Endodermal cell (in vitro differentiated cells): ENCODE results near the gene ASPSCR1. TPM values are rescaled to one million over a fixed set of nuclear protein-coding genes. Genes with fewer than 3 reads are reported as not detected.

Source experiments
- DNase-seq: peaks from one replicate; pipeline ENCODE4 v3.0.0-alpha.2; 2017
- H3K27ac ChIP-seq: 2 replicates; pipeline ENCODE4 v1.5.1; 2013; ENCODE audit warnings: mild to moderate bottlenecking, low read depth, low read length, moderate library complexity
- H3K27me3 ChIP-seq: 2 replicates; pipeline ENCODE4 v1.6.1; 2013; ENCODE audit warnings: mild to moderate bottlenecking, low read length, moderate library complexity; ENCODE audit not compliant: insufficient read depth, control insufficient read depth, poor library complexity, severe bottlenecking
- H3K36me3 ChIP-seq: 2 replicates; pipeline ENCODE4 v1.7.0; 2013; ENCODE audit warnings: mild to moderate bottlenecking, low read length, moderate library complexity; ENCODE audit not compliant: control insufficient read depth, insufficient read depth
- H3K4me1 ChIP-seq: one replicate; pipeline ENCODE4 v1.7.0; 2013; ENCODE audit warnings: low read length; ENCODE audit not compliant: control insufficient read depth, insufficient read depth
- H3K4me3 ChIP-seq: 2 replicates; pipeline ENCODE4 v1.5.1; 2013; ENCODE audit warnings: mild to moderate bottlenecking, low read length, moderate library complexity
- H3K9ac ChIP-seq: 2 replicates; pipeline ENCODE4 v1.6.1; 2013; ENCODE audit warnings: mild to moderate bottlenecking, low read length, moderate library complexity; ENCODE audit not compliant: poor library complexity, severe bottlenecking; ENCODE audit errors: extremely low read depth
- H3K9me3 ChIP-seq: 2 replicates; pipeline ENCODE4 v1.6.1; 2013; ENCODE audit warnings: mild to moderate bottlenecking, low read length, moderate library complexity; ENCODE audit not compliant: control insufficient read depth
- H3K27ac Mint-ChIP-seq: 2 replicates; pipeline ENCODE4 v1.8.0; 2020; ENCODE audit warnings: mixed read lengths
- H3K27me3 Mint-ChIP-seq: 2 replicates; pipeline ENCODE4 v1.8.0; 2021; ENCODE audit warnings: mild to moderate bottlenecking, mixed read lengths; ENCODE audit not compliant: insufficient read depth
- H3K36me3 Mint-ChIP-seq: 2 replicates; pipeline ENCODE4 v1.8.0; 2020; ENCODE audit warnings: low read depth, mixed read lengths
- H3K4me1 Mint-ChIP-seq: 2 replicates; pipeline ENCODE4 v1.8.0; 2020; ENCODE audit warnings: mixed read lengths
- H3K4me3 Mint-ChIP-seq: 2 replicates; pipeline ENCODE4 v1.8.0; 2020; ENCODE audit warnings: mild to moderate bottlenecking, moderate library complexity, mixed read lengths
- H3K9me3 Mint-ChIP-seq: 2 replicates; pipeline ENCODE4 v1.8.0; 2020; ENCODE audit warnings: mild to moderate bottlenecking, mixed read lengths
- CTCF ChIP-seq: fragments of 200-600 bp; sonication (generic); conservative IDR thresholded peaks from 2 replicates; pipeline ENCODE4 v1.5.0; 2021; ENCODE audit warnings: antibody characterized with exemption, mild to moderate bottlenecking
- WGBS, 2 experiments: methylation state at CpG; one replicate each; pipeline versions ENCODE4 v1.1.5 to v1.1.7; 2013; ENCODE audit warnings: missing lambda C conversion rate in 2 of 2, mixed read lengths in 1 of 2; ENCODE audit not compliant: insufficient coverage in 1 of 2, insufficient read length in 1 of 2; 5-methylcytosine and 5-hydroxymethylcytosine counted together
- long read RNA-seq, 4 experiments: library from polyadenylated mRNA in 2 of 4; library from RNA in 1 of 4; library from capped mRNA in 1 of 4; stranded (forward) in 3 of 4; unstranded in 1 of 4; transcript quantifications; one replicate each; pipeline ENCODE4 v2.0.0, GENCODE V29; 2020 to 2021; ENCODE audit warnings: inconsistent platforms in 1 of 4
- polyA plus RNA-seq, 2 experiments: library from polyadenylated mRNA; stranded (reverse); fragments of 50-300 nt; gene quantifications; one replicate each; pipeline ENCODE4 v1.2.3, GENCODE V29; 2013
- total RNA-seq, 2 donors: library from RNA; stranded (reverse); fragmentation: NEBNext Ultra II Directional in 1 of 2; extraction: Animal tissue kit (Norgen Biotek cat#: 25700) in 1 of 2; gene quantifications; 2 replicates in 1 of 2; 3 replicates in 1 of 2; pipeline ENCODE4 v1.2.1, GENCODE V29; 2021

ASPSCR1 gene
- 10 to 100 TPM; 50.8 to 65.4 TPM for total RNA-seq
- 41.5 TPM for polyA plus RNA-seq (2013, experiment 1 of 2)
- 30.3 TPM for polyA plus RNA-seq (2013, experiment 2 of 2)
- long read RNA-seq, experiment 1, full-length matches to known transcripts: 8 of 23 reads
- long read RNA-seq, experiment 1, partial matches to known transcripts: 8 of 23 reads
- long read RNA-seq, experiment 1, other reads (novel, unspliced or antisense): 7 of 23 reads
- long read RNA-seq, experiment 2, transcript ASPSCR1-202 (16 exons, 1,843 nt): major isoform, 71 of 123 reads
- long read RNA-seq, experiment 2, partial matches to known transcripts: 8 of 123 reads
- long read RNA-seq, experiment 2, other reads (novel, unspliced or antisense): 44 of 123 reads
- long read RNA-seq, experiment 3, full-length matches to known transcripts: 99 of 151 reads
- long read RNA-seq, experiment 3, partial matches to known transcripts: 7 of 151 reads
- long read RNA-seq, experiment 3, other reads (novel, unspliced or antisense): 45 of 151 reads
- long read RNA-seq, experiment 4, full-length matches to known transcripts: 25 of 52 reads
- long read RNA-seq, experiment 4, partial matches to known transcripts: 5 of 52 reads
- long read RNA-seq, experiment 4, other reads (novel, unspliced or antisense): 22 of 52 reads

DNA sequence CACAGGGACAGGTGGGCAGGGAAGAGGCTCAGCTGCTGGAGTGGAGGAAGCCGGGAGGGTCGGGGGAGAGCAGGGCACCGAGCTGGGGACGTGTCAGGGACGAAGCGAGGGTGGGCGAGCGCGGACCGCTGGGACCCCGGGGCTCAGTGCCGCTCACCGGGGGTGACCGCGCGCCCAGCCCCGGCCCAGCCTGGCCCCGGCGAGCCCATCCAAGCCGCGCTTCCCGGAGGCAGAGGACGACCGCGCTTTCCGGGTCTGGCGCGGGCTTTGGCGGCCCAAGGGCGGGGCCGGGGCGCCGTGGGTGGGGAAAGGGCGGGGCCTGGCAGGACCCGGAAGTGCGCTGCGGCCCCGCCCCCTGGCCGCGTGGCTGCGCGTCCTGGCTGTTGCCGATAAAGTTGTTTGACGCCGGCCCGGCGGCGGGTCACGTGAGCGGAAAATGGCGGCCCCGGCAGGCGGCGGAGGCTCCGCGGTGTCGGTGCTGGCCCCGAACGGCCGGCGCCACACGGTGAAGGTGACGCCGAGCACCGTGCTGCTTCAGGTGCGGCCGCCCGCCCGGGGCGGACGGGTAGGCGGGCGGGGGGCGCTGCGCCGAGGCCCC lies at the start of gene ASPSCR1:
Gene ASPSCR1 (plus strand): TSS at position 419 of the 598 bp plus-strand sequence. CDS start 18 bp downstream, at position 437.
- Mint-ChIP-seq H3K4me3 (peak within 1 kb of the TSS; percentile 70), H3K27me3 (peaks cover 29% of the 10 kb centered on the region), H3K27ac (peak within 1 kb of the TSS; percentile 87), H3K36me3 (peaks cover 15% of the 10 kb centered on the region), H3K9me3 (peaks cover 23% of the 10 kb centered on the region), H3K4me1 (no peaks in the 10 kb centered on the region)
- Histone ChIP-seq H3K36me3 (peaks cover 12% of the 10 kb centered on the region), H3K4me1 (no peaks in the 10 kb centered on the region), H3K9ac (peak within 1 kb of the TSS; percentile 92), H3K4me3 (peak within 1 kb of the TSS; percentile 82), H3K27me3 (peaks cover 6% of the 10 kb centered on the region), H3K9me3 (peaks cover 6% of the 10 kb centered on the region), H3K27ac (peak within 1 kb of the TSS; percentile 92)
- DNase-seq: peak; percentile 97
- WGBS, 2 experiments: 0 to 2% methylated on average over 24 to 76 of the region's 76 CpGs
- no peak for TF ChIP-seq CTCF

DNA sequence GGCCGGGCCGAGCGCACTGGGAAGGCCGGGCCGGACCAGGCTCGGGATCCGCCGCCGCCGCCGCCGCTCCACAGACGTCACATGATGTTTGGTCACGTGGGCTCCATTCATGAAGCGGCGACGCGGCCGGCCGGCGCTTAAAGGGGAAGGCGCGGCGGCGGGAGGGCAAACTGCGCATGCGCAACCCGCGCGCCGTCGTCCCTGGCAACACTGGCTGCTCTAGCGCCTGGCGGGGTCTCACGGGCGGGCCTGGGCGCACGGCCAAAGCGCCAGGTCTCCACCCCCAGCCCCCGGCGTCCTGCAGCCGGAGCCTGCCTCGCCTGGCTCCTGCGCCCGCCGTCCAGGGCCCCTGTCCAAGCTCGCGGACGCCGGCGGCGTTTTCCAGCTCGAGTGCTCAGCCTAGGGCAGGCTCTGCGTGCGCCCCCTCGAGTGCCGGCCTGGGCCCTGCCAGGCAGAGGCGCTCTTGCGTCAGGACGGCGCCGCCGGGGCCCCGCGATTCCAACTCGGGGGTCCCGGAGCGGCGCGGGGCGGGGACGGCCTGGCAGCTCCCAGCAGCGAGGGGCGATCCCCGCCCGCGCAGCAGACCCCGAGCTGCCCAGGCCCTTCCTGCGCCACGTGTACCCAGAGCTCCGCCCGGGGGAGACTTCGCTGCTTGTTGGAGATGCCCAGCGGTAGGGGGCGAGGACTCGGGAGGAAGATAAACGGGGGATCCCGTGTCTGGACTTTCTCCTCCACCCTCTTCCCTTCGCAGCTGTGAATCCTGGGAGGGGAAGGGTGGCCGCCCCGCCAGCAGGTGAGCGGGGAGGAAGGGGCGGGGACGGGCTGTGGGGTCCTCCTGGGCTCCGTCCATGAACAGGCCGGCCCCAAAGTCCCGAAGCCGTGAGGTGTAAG lies 49.5 kb upstream of the ASPSCR1 start, which contains the start of gene MAFG:
Gene MAFG (minus strand): TSS at position 83 of the 891 bp plus-strand sequence. CDS start 4,550 bp downstream, outside the sequence.
- peak within 1 kb of the TSS; percentile 88 for H3K4me3 Mint-ChIP-seq
- Histone ChIP-seq H3K9me3 (no peaks in the 10 kb centered on the region), H3K9ac (peak within 1 kb of the TSS; percentile 89), H3K27me3 (peaks cover 4% of the 10 kb centered on the region), H3K4me1 (peaks cover 21% of the 10 kb centered on the region), H3K36me3 (no peaks in the 10 kb centered on the region), H3K4me3 (peak within 1 kb of the TSS; percentile 87), H3K27ac (peak within 1 kb of the TSS; percentile 87)
- peaks cover 22% of the 10 kb centered on the region for H3K4me1 Mint-ChIP-seq
- no peaks in the 10 kb centered on the region for H3K9me3 Mint-ChIP-seq
- H3K36me3 Mint-ChIP-seq: peaks cover 1% of the 10 kb centered on the region
- peak; percentile 72 for TF ChIP-seq CTCF
- 0 to 1% methylated on average over 24 to 98 of the region's 98 CpGs for WGBS, 2 experiments
- H3K27ac Mint-ChIP-seq: peak within 1 kb of the TSS; percentile 94
- peak; percentile 99 for DNase-seq
- H3K27me3 Mint-ChIP-seq: peaks cover 6% of the 10 kb centered on the region
